SK-N-SH treated with all-trans-retinoic acid at 6 μM for 48 hours (cell line): ENCODE results near the gene CLVS2.

Experiments used
- ATAC-seq: fragments of 200-7000 bp; cut with Tn5 transposase; 3 replicates; pipeline ENCODE4 v1.9.1; 2020; ENCODE audit warnings: mild to moderate bottlenecking, moderate library complexity
- ARNTL ChIP-seq: fragments of 450-650 bp; formaldehyde crosslinking; IDR thresholded peaks from 2 replicates; pipeline ENCODE4 v1.5.0; 2020; ENCODE audit warnings: low read depth, mild to moderate bottlenecking, moderate library complexity, borderline replicate concordance
- BACH2 ChIP-seq: fragments of 250-450 bp; sonication (Bioruptor Pico); IDR thresholded peaks from 2 replicates; pipeline ENCODE4 v1.9.0; 2021; ENCODE audit warnings: mild to moderate bottlenecking, borderline replicate concordance
- CREB5 ChIP-seq: fragments of 250-450 bp; sonication (Bioruptor Pico); IDR thresholded peaks from 2 replicates; pipeline ENCODE4 v1.5.1; 2020; ENCODE audit warnings: low read depth, mild to moderate bottlenecking, moderate library complexity
- CSDC2 ChIP-seq: fragments of 250-450 bp; sonication (Bioruptor Pico); IDR thresholded peaks from 2 replicates; pipeline ENCODE4 v1.5.0; 2020; ENCODE audit warnings: mild to moderate bottlenecking, moderate library complexity
- ESRRG ChIP-seq: fragments of 250-450 bp; sonication (Bioruptor Pico); IDR thresholded peaks from 2 replicates; pipeline ENCODE4 v1.6.1; 2021; ENCODE audit warnings: mild to moderate bottlenecking
- GLIS3 ChIP-seq: fragments of 250-450 bp; sonication (Bioruptor Pico); IDR thresholded peaks from 2 replicates; pipeline ENCODE4 v1.5.0; 2020; ENCODE audit warnings: mild to moderate bottlenecking, moderate library complexity
- ISL1 ChIP-seq: fragments of 250-450 bp; sonication (Bioruptor Pico); IDR thresholded peaks from 2 replicates; pipeline ENCODE4 v2.1.2; 2022; ENCODE audit warnings: mild to moderate bottlenecking, moderate library complexity
- PPARA ChIP-seq: fragments of 250-450 bp; sonication (Bioruptor Pico); IDR thresholded peaks from 2 replicates; pipeline ENCODE4 v1.5.0; 2020; ENCODE audit warnings: mild to moderate bottlenecking, borderline replicate concordance
- RARB ChIP-seq: fragments of 250-450 bp; sonication (Bioruptor Pico); IDR thresholded peaks from 2 replicates; pipeline ENCODE4 v1.8.0; 2021; ENCODE audit warnings: mild to moderate bottlenecking, moderate library complexity
- SNAI2 ChIP-seq: fragments of 250-450 bp; sonication (Bioruptor Pico); IDR thresholded peaks from 2 replicates; pipeline ENCODE4 v1.5.0; 2020; ENCODE audit warnings: mild to moderate bottlenecking, moderate library complexity
- TCF4 ChIP-seq: fragments of 250-450 bp; sonication (Bioruptor Pico); IDR thresholded peaks from 2 replicates; pipeline ENCODE4 v1.8.0; 2021; ENCODE audit warnings: mild to moderate bottlenecking, moderate library complexity, borderline replicate concordance
- TOX ChIP-seq: fragments of 250-450 bp; sonication (Bioruptor Pico); IDR thresholded peaks from 2 replicates; pipeline ENCODE4 v1.8.0; 2021; ENCODE audit warnings: mild to moderate bottlenecking, moderate library complexity, borderline replicate concordance
- TSHZ2 ChIP-seq: fragments of 250-450 bp; sonication (Bioruptor Pico); IDR thresholded peaks from 2 replicates; pipeline ENCODE4 v1.5.0; 2020; ENCODE audit warnings: mild to moderate bottlenecking, moderate library complexity
- ZC3H10 ChIP-seq: fragments of 250-450 bp; sonication (Bioruptor Pico); IDR thresholded peaks from 2 replicates; pipeline ENCODE4 v1.5.1; 2021; ENCODE audit warnings: mild to moderate bottlenecking, moderate library complexity
- ZFP3 ChIP-seq: fragments of 250-450 bp; sonication (Bioruptor Pico); IDR thresholded peaks from 2 replicates; pipeline ENCODE4 v1.5.0; 2020; ENCODE audit warnings: mild to moderate bottlenecking, moderate library complexity
- ZFP30 ChIP-seq: fragments of 450-650 bp; formaldehyde crosslinking; IDR thresholded peaks from 2 replicates; pipeline ENCODE4 v1.5.0; 2022; ENCODE audit warnings: mild to moderate bottlenecking, moderate library complexity
- ZNF70 ChIP-seq: fragments of 450-650 bp; formaldehyde crosslinking; IDR thresholded peaks from 2 replicates; pipeline ENCODE4 v1.5.0; 2020; ENCODE audit warnings: mild to moderate bottlenecking, moderate library complexity
- ZNF8 ChIP-seq: fragments of 450-650 bp; formaldehyde crosslinking; IDR thresholded peaks from 2 replicates; pipeline ENCODE4 v1.5.0; 2020; ENCODE audit warnings: mild to moderate bottlenecking, moderate library complexity
- TF ChIP-seq, protein P1 (sequence below): fragments of 250-450 bp; sonication (Bioruptor Pico); IDR thresholded peaks from 2 replicates; pipeline ENCODE4 v1.8.0; 2021; ENCODE audit warnings: low read depth, mild to moderate bottlenecking, moderate library complexity, borderline replicate concordance
- TF ChIP-seq, protein P2 (sequence below): fragments of 250-450 bp; sonication (Bioruptor Pico); IDR thresholded peaks from 2 replicates; pipeline ENCODE4 v1.8.0; 2020; ENCODE audit warnings: mild to moderate bottlenecking, moderate library complexity, borderline replicate concordance
- TF ChIP-seq, protein P3 (sequence below): fragments of 250-450 bp; sonication (Bioruptor Pico); IDR thresholded peaks from 2 replicates; pipeline ENCODE4 v1.5.1; 2021; ENCODE audit warnings: mild to moderate bottlenecking, moderate library complexity

CLVS2 gene

GRCh38 chr6:123094795-123095194, 98.8 kb downstream of the CLVS2 start:
- ATAC-seq, result no peak
- no peak for TF ChIP-seq ARNTL (CRISPR knock-in tag)
- TF ChIP-seq ZNF70, result no peak
- TF ChIP-seq, protein P1, sequence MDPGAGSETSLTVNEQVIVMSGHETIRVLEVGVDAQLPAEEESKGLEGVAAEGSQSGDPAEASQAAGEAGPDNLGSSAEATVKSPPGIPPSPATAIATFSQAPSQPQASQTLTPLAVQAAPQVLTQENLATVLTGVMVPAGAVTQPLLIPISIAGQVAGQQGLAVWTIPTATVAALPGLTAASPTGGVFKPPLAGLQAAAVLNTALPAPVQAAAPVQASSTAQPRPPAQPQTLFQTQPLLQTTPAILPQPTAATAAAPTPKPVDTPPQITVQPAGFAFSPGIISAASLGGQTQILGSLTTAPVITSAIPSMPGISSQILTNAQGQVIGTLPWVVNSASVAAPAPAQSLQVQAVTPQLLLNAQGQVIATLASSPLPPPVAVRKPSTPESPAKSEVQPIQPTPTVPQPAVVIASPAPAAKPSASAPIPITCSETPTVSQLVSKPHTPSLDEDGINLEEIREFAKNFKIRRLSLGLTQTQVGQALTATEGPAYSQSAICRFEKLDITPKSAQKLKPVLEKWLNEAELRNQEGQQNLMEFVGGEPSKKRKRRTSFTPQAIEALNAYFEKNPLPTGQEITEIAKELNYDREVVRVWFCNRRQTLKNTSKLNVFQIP (CRISPR knock-in tag), result no peak
- no peak for TF ChIP-seq SNAI2 (CRISPR knock-in tag)
- no peak for TF ChIP-seq GLIS3 (CRISPR knock-in tag)
- TF ChIP-seq TOX (CRISPR knock-in tag), result no peak
- TF ChIP-seq CSDC2 (CRISPR knock-in tag), result no peak

DNA sequence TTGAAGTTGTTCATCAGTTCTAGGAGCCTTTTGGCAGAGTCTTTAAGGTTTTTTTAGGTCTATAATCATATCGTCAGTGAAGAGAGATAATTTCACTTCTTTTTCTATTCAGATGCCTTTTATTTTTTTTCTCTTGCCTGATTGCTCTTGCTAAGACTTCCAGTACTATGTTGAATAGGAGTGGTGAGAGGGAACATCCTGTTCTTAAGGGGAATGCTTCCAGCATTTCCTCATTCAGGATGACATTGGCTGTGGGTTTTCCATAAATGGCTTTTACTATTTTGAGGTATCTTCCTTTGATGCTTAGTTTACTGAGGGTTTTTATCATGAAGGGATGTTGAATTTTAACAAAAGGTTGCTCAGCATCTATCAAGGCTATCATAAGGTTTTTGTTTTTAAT, 109.5 kb downstream of the CLVS2 start:
- TF ChIP-seq SNAI2 (CRISPR knock-in tag), result no peak
- TF ChIP-seq GLIS3 (CRISPR knock-in tag), result no peak
- TF ChIP-seq RARB (CRISPR knock-in tag), result no peak
- TF ChIP-seq ZNF8 (CRISPR knock-in tag), result no peak
- no peak for TF ChIP-seq TSHZ2 (CRISPR knock-in tag)
- TF ChIP-seq ZC3H10 (CRISPR knock-in tag), result no peak
- no peak for TF ChIP-seq BACH2 (CRISPR knock-in tag)
- TF ChIP-seq, protein P2, sequence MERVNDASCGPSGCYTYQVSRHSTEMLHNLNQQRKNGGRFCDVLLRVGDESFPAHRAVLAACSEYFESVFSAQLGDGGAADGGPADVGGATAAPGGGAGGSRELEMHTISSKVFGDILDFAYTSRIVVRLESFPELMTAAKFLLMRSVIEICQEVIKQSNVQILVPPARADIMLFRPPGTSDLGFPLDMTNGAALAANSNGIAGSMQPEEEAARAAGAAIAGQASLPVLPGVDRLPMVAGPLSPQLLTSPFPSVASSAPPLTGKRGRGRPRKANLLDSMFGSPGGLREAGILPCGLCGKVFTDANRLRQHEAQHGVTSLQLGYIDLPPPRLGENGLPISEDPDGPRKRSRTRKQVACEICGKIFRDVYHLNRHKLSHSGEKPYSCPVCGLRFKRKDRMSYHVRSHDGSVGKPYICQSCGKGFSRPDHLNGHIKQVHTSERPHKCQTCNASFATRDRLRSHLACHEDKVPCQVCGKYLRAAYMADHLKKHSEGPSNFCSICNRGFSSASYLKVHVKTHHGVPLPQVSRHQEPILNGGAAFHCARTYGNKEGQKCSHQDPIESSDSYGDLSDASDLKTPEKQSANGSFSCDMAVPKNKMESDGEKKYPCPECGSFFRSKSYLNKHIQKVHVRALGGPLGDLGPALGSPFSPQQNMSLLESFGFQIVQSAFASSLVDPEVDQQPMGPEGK (CRISPR knock-in tag), result no peak
- TF ChIP-seq TOX (CRISPR knock-in tag), result no peak
- no peak for TF ChIP-seq ZFP3 (CRISPR knock-in tag)
- no peak for TF ChIP-seq TCF4 (CRISPR knock-in tag)
- no peak for TF ChIP-seq ISL1 (CRISPR knock-in tag)
- no peak for TF ChIP-seq CREB5 (CRISPR knock-in tag)
- TF ChIP-seq PPARA (CRISPR knock-in tag), result no peak
- no peak for TF ChIP-seq ESRRG
- TF ChIP-seq ZFP30, result no peak
- TF ChIP-seq CSDC2 (CRISPR knock-in tag), result no peak
- TF ChIP-seq, protein P1 (CRISPR knock-in tag), result no peak

GRCh38 chr6:123116370-123116769, 120.3 kb downstream of the CLVS2 start:
- no peak for ATAC-seq
- TF ChIP-seq ZNF8 (CRISPR knock-in tag), result no peak
- no peak for TF ChIP-seq BACH2 (CRISPR knock-in tag)
- TF ChIP-seq, protein P1 (CRISPR knock-in tag), result no peak
- TF ChIP-seq CSDC2 (CRISPR knock-in tag), result no peak
- no peak for TF ChIP-seq ISL1 (CRISPR knock-in tag)
- TF ChIP-seq GLIS3 (CRISPR knock-in tag), result no peak
- no peak for TF ChIP-seq TCF4 (CRISPR knock-in tag)
- no peak for TF ChIP-seq TOX (CRISPR knock-in tag)
- no peak for TF ChIP-seq ESRRG
- TF ChIP-seq ZFP30, result no peak
- TF ChIP-seq TSHZ2 (CRISPR knock-in tag), result no peak
- no peak for TF ChIP-seq ZFP3 (CRISPR knock-in tag)
- TF ChIP-seq, protein P3, sequence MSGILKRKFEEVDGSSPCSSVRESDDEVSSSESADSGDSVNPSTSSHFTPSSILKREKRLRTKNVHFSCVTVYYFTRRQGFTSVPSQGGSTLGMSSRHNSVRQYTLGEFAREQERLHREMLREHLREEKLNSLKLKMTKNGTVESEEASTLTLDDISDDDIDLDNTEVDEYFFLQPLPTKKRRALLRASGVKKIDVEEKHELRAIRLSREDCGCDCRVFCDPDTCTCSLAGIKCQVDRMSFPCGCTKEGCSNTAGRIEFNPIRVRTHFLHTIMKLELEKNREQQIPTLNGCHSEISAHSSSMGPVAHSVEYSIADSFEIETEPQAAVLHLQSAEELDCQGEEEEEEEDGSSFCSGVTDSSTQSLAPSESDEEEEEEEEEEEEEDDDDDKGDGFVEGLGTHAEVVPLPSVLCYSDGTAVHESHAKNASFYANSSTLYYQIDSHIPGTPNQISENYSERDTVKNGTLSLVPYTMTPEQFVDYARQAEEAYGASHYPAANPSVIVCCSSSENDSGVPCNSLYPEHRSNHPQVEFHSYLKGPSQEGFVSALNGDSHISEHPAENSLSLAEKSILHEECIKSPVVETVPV (CRISPR knock-in tag), result no peak

More for the DNA sequence above, 109.5 kb downstream of the CLVS2 start:
- no peak for ATAC-seq
